ENCODE data around the gene EXOC4.

The EXOC4 gene

GRCh38 chr7:133959505-133959904 is 706.6 kb downstream of the EXOC4 start:
- CTCF ChIA-PET: no interaction called here
- no peak for TF ChIP-seq CTCF (conservative IDR thresholded peaks at IDR 0.05; ENCODE audit: low read depth)
- H3K27ac ChIP-seq: no peak overlapping the region
- no peak for DNase-seq (ENCODE audit: low spot score)
- POLR2A ChIA-PET (ENCODE audit: low non-redundant PET): no interaction called here

GRCh38 chr7:133961724-133962123 is 708.8 kb downstream of the EXOC4 start:
- no peak for DNase-seq (ENCODE audit: low spot score)
- ChIA-PET CTCF (no interaction called here), POLR2A (ENCODE audit: low non-redundant PET) (no interaction called here)
- TF ChIP-seq CTCF (conservative IDR thresholded peaks at IDR 0.05; ENCODE audit: low read depth): no peak
- H3K27ac ChIP-seq: no peak overlapping the region

GRCh38 chr7:133962646-133963045 is 709.8 kb downstream of the EXOC4 start:
- ChIA-PET CTCF (interaction anchor here (0.6 kb wide), 1 partner anchor 111 kb away, joined by 4 read pairs; no protein-coding TSS in a partner anchor), POLR2A (ENCODE audit: low non-redundant PET) (no interaction called here)
- no peak for TF ChIP-seq CTCF (conservative IDR thresholded peaks at IDR 0.05; ENCODE audit: low read depth)
- no peak for DNase-seq (ENCODE audit: low spot score)
- no peak overlapping the region for H3K27ac ChIP-seq

GRCh38 chr7:133963629-133964028 is 710.8 kb downstream of the EXOC4 start:
- CTCF ChIA-PET: interaction anchor here (0.6 kb wide), 1 partner anchor 1821 kb away, joined by 3 read pairs; no protein-coding TSS in a partner anchor
- POLR2A ChIA-PET (ENCODE audit: low non-redundant PET): no interaction called here
- no peak for DNase-seq (ENCODE audit: low spot score)
- no peak overlapping the region for H3K27ac ChIP-seq
- TF ChIP-seq CTCF (conservative IDR thresholded peaks at IDR 0.05; ENCODE audit: low read depth): no peak

GRCh38 chr7:133971625-133972024 is 718.7 kb downstream of the EXOC4 start:
- no peak overlapping the region for H3K27ac ChIP-seq
- ChIA-PET POLR2A (ENCODE audit: low non-redundant PET) (no interaction called here), CTCF (interaction anchor here (0.6 kb wide), 1 partner anchor 109 kb away, joined by 3 read pairs; no protein-coding TSS in a partner anchor)
- no peak for DNase-seq (ENCODE audit: low spot score)
- no peak for TF ChIP-seq CTCF (conservative IDR thresholded peaks at IDR 0.05; ENCODE audit: low read depth)

- CTCF ChIA-PET: interaction anchor here (0.5 kb wide), 1 partner anchor 9 kb away, joined by 3 read pairs; no protein-coding TSS in a partner anchor
Observed at GRCh38 chr7:133973710-133974109, 720.8 kb downstream of the EXOC4 start.

More at GRCh38 chr7:133973710-133974109, 720.8 kb downstream of the EXOC4 start:
- POLR2A ChIA-PET (ENCODE audit: low non-redundant PET): no interaction called here
- H3K27ac ChIP-seq: no peak overlapping the region
- TF ChIP-seq CTCF (conservative IDR thresholded peaks at IDR 0.05; ENCODE audit: low read depth): no peak
- no peak for DNase-seq (ENCODE audit: low spot score)

Measured in RWPE1 (cell line).